Midbrain (tissue), 1 donor: ENCODE measurements around the gene COX17.

Experiments
- DNase-seq: peaks from one replicate; lab custom pipeline; 2025; lab: John Stamatoyannopoulos, UW

Gene COX17

DNA sequence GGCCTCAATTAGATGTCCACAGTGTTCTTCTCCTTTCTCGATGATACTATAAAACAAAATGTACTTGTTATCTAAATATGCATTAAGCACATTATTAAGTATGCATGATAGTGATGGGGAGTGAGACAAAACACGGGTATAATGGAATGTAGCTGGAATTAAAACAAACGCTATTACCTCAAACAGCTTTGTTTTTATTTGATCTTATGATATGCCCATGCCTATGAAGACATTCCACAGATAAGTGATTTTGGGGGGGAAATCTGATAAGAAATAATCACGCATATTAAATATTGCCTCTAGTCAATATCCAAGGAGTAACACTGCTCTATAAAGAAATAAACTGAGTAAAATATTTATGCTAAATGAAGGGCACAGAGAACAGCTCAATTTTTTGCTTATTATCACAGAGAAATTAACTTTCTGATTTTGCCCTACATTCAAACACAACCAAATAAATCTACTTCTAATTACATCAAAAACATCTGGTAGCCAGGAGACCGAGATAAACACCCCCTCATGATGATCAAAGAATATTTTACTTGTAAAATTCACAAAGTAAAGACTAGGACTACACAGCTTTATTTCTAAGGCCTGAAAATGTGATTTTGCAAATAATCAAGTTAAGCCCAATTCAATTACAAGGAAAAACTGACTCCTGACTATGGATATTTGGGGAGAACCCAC, 1.9 kb downstream of the COX17 start:
- no peak for DNase-seq

DNA sequence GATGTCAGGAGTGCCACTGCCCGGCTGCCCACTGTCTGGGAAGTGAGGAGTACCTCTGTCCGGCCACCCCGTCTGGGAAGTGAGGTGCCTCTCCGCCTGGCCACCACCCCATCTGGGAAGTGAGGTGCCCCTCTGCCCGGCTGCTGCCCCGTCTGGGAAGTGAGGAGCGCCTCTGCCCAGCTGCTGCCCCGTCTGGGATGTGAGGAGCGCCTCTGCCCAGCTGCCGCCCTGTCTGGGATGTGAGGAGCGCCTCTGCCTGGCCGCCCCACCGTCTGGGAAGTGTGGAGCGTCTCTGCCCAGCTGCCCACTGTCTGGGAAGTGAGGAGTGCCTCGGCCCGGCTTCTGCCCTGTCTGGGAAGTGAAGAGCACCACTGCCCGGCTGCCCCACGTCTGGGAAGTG, 3.3 kb downstream of the COX17 start:
- no peak for DNase-seq

DNA sequence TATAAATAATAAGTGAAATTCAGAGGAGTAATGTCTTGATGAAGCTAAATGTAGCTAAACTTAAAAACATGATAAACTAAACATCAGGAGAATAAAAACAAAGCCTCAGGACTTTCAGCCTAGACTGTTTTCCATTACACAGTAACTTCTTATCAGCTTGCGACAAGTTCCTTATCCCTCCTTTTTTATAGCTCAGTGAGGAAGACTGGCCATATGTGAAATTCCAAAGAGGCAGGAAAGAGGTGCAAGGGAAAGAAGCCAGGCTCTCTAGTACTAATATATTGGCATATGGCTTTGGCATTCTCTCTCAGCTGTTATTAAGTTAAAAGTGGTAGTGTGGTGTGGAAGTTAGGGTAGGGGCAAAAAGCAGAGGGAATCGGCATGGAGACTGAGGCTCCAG, 4.4 kb downstream of the COX17 start:
- DNase-seq: no peak

DNA sequence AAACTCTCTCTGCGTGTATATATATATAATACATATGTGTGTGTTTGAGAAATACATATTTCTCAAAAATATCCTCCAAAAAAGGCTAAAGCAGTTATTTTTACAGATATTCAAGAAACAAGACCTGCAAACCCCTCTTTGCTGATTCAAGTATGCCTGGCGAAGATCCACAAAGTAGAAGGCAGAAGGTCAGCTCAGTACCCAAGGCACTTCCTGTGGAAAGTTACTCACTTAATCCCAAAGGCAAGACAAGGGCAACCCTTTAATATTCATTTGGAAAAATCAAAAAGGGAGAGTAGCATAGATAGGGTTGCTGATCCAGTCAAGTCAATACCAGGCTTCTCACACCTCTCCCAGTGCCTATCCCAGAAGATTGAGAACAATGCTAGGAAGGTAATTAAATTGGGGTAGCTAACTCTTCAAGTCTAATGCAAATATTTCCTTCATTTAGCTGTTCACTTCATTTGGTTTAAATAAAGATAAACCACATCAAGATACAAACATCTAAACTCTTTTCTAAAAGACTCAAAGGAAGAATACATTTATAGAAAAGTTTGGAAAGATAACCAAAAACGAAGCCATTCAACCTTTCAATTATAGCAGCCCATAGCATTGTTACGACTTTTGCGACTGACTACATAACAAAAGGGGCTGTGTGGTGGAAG, 7.2 kb downstream of the COX17 start:
- DNase-seq: no peak

DNA sequence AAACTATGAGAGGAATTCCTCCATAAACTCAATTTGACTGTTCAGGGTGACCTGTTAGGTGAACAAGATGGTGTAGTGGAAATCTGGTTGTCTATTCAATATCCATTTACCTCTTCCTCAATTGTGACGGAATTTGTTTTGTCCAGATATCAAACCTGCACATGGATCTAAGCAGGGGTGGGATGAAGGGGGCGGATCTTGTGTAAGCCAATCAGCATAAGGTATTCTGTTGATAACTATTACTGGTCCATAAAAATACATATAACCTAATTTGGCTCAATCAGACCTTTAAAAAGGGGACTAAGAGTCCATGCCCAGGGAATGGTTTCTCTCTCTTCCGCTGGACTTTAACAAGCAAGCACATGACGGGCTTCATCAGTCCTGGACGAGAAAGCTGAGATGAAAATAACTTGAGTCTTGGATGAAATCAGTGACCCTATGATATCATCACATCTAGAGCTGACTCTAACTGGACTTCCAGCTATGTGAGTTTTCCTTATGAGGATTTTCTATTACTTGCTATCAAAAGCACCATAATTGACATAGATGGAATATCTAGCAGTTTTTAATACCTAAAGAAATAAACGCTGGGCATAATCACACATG, 11.1 kb downstream of the COX17 start:
- DNase-seq: no peak

DNA sequence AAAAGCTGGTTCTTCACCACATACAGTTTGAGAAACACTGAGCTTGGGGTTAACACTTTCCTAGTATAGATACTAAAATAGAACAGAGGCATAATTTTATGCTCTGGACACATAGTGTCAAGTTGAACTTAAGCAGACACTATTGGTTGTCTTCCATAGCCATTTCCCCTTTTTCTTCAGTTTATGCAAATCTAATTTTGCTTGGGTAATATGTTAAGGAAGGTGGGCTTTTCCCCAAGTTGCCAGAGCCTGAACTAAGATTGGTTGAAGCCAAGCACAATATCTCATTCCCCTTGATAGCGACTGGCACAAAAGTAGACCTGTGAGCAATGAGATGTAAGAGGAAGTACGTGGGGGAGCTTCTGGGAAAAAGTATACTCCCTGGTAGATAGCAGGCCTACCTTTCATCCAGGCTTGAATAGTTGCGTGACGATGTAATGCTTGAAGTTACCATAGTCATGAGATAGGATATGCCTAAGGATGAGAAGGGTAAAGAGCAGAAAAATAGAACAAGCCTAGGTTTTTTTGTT, 12.3 kb downstream of the COX17 start:
- DNase-seq: no peak

DNA sequence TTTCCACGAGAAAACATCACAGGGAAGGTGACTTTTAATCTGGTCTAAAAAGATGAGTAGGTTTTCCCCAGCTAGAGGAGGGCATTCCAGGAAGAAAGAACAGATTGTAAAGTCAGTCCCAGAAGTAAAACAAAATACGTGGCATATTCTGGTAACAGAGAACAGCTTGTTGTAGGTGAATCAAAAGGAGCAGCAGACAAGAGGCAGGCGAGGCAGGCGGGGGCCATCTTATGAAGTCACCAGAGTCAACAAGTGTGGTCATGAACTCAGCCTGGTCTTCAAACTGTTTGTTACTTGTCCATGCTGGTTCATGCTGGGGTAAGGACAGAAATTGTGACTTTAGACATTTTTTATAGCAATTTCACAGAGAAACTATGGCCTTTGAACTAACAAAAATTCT, 12.8 kb downstream of the COX17 start:
- DNase-seq: no peak

DNA sequence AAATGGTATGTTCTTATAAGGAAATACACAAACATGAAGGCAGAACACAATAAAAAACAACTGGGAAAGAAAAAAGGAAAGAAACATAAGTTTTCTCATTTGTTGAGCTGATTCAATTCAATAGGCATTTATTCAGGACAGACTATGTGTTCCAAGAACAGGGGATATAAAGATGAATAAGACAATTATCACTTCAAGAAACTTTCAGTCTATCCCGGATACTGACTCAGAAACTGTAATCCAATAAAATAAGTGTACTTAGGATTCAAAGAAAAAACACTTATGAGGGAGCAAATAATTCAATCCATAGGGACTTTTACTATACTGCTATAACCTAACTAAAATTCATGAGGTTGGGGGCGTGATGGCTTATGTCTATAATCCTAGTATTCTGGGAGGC, 13.3 kb downstream of the COX17 start:
- no peak for DNase-seq

DNA sequence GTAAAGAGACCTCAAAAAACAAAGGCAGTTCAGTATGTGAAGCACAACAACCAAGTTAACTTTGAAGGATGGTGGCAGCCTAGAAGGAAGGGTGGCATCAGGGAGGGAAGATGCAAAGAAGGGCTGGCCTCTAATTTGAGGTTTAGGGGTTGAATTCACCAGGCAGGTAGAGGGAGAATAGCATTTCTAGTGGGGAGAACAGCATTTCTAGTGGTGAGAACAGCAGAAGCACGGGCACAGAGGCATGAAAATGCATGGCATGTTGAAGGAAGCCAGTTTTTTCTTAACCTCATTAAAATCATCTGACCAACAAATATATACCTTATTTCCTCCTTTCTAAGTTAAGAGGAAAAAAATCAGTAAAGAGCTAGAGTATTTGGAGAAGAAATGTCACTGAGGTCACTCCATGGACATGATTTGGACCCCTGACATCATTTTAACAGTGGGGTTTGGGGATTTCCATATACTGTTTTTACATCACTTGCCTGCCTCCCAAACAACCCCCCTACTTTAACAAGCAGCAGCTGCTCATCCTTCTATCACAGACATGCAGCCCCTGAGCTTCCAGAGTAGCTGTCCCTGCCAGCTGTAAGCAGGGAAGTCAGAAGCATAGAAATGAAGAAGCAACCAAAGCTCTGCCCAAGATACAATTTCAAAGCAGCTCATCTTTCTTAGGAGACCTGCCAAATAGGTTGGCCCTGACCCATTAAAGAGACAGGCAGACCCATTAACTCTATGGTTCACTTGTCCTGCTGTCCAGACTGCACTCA, 14.4 kb downstream of the COX17 start:
- no peak for DNase-seq

DNA sequence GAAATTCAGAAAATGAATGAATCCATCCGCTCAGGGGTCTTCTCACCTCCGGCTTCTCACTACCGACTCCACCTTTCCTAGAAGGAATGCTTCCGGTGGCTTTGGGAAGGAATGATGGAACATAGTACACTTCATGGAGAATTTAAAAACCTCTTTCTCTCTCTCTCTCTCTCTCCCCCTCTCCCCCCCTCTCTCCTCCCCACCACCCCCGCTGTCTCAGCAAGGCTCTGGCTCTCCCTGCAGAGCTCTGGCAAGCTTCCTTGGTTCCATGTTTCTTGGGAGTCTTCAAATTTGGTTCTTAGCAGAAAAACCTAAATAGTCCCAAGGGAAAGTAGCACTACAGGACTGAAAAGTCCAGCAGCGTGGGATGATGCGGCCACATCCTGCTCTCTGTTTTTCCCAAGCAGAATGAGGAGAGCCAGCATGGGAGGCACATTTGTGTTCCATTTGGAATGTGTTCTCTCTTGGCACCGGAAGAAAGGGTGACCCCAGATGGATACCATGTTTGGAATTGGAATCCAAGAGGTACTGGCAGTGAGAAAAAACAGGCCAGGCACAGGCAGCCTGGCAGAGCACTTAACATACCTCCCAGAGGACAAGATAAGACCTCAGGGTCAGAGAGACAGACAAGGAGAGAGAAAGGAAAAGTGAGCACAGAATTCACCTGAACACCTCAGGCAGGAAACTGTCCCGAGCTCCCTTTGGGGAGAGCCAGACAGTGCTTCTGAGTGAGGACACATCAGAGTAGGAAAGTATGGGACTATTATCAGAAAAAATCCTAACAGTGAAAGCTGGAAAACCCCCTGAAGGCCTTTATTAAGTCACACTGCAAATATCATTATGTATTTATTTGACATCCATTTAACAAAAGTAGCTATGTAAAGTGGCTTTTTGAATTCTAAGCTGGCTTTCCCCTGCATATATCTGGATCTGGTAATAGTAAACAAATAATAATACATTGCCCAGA, 16.4 kb downstream of the COX17 start, which contains the start of gene POPDC2:
Gene POPDC2, minus strand, starts transcription at position 116 of the 967 bp plus-strand sequence. CDS start 166 bp downstream, outside the sequence.
- DNase-seq: no peak

DNA sequence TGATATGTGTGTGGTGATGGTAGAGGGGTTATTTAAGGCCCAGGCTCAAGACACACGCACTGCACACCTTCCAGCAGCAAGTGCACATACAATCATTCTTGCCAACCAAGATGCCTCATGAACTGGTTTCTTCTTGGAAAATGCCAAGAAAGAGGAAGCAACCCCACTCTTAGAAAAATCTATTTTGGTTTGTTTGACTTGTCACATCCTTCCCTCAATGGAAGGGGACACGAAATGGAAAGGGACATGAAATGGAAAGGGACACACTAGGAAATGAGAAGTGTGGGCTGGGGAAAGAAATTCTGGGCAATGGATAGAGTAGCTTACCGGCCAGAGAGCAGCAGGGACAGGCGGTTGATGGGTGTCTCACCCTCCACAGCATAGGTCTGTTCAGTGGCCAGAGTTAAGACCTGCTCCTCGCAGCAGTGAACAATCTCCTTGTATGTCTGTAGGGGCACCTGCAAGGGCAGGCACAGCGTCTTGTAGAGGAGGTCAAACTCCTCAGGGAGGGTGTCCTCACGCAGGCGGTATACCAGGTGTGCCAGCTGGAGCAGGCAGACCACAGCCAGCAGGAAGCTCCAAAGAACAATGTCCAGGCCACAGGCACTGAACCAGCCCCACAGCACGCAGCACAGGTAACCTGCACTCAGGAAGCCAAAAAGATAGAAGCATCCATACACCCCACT, 17.5 kb downstream of the COX17 start:
- no peak for DNase-seq

DNA sequence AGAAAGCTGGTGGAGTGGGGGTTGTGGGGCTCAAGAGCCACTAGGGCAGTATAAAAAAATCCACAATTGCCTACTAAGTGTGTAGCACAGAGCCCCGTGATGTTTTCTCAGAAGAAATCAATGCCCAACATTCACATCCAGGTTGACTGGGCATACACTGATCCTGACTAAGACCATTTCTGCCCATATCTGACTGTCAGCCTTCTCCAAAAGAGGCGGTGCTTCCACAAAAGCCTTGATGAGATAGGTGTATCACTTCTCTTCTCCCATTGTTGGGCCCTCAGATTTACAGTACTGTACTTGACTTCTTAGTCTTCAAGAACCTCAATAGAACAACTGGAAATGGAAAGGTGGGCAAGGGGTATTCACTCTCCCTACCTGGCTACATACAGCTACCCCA, 18.2 kb downstream of the COX17 start:
- DNase-seq: no peak

DNA sequence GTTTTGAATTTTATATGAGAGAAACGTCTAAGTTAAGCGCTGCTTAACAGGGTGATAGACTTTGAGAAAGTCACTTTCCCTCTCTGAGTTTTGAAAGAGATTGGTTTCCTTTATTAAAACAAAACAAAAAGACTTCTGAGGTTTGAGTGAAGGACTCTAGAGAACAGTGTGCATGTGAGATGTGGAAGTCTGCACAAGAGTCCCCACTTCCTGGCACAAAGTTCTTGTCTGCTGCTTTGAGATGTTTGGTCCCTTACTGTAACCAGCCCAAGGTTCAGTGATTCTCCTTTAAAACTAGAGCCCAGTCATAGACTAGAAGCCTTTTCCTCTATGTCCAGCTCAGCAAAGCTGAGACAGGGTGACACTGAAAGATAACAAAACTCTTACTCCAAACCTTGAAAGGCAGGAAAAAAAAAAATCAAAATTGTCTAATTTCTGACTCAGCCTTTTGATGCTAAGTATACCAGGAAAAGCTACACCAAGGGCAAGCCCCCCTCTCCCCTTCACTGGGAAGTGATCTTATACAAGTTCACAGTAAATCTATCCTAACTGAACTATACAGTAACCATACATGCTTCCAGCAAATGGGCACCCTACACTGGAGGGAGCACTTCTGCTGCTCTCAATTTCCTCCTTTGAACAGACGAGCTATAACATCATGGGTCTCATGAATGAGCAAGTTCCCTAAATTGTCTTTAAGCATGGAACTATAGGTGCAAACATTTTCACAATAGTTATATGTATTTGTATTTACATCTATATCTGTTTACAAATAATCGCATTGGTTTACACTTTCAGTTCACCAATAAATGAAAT, 19.1 kb downstream of the COX17 start:
- no peak for DNase-seq

DNA sequence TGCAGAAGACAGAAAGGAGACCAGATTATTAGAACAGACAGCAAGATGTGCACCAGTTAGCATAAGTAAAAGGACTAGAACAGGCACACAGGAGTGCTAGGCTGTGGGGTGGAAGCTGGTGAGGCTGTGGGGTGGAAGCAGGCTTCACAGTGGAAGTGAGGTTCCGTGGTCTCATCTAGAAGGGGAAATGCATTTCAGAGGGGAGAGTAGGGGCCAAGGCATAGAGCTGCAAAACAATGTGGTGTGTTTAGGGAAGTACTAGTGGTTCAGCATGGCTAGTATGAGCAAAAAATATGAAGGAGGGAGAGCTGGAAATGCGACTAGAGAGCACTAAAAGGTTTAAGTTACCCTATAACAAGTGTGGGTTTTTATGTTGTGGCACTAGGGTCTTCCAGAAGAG, 23.3 kb downstream of the COX17 start:
- DNase-seq: no peak

DNA sequence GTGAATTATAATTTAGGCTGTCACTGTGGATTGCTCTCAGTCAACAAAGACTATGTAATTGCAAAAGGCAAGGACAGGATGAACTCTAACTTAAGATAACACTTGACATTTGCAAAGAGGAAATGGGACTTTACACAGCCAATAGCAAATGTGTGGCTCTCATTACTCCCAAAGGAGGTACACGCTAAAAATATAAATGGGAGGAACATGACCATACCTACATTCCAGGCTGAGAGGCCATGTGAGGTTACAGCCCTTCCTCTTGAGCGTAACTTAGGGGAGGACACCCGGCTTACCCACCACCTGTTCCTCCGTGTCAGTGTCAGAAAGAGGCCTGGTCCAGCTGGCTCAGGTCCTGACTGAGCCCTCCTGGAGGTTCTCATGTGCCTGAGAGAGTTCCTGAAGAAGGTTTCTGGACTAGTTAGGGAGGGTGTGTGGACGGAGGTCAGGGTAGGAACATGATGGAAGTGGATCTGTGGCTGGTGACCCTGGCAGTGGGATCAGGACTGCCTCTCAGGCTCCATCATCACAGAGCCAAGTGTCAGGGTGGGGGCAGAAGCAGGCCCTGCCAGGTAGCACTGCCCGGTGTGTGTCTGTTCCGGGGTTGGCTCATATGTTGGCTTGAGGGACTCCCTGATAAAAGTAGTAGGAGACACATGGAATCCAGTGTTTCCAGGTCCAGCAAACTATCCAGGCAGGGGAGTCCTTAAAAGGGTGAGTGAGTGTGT, 24.7 kb downstream of the COX17 start:
- DNase-seq: no peak

DNA sequence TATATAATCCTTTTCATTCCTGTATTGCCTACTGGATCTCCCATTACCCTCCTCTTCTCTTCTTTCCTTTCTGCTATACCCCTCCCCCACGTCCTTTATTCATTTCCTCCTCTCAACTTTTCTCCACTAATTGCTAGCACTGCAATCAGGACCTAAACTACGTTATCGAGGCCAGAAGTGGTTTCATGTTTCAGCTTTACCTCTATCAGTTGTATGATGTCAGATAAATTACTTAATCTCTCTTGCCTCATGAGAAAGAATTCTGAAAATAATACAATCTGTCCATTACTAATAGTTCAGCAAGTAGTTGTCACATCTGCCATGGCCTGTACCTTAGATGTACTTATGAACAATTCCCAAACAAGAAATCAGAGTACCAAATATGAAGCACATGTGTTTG, 27.4 kb downstream of the COX17 start:
- no peak for DNase-seq

DNA sequence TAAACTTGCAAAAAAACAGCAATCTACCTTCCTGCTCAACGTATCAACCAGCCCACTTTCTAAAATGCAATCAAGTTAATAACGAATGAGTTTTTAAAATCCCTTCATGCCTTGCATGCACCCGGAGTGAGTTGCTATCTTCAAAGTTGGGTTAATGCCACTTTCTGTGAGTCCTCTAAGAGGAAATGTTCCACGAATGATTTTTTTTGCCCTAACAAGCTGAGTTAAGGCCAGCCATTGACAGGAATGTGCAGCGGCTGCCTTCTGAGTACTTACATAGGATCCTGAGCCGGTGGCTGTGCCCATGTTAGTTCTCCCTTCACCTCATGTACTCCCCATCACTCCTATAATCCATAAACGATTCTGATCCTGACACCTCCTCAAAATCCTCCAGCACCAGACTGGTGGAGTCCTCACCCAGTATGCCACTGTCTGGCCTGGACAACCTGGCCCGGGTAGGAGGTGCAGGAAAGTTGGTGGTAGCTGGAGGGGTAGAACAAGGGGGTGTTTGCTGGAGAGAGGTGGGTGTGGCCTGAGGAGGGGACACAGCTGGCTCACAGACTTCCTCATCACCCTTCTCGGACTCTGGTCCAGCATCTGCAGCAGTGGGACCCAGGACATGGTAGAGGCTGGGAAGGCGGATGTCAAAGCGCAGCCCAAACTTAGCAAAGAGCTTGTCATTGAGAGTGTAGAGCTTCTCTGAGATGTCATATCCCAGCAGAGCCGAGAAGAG, 29.2 kb downstream of the COX17 start:
- DNase-seq: no peak

DNA sequence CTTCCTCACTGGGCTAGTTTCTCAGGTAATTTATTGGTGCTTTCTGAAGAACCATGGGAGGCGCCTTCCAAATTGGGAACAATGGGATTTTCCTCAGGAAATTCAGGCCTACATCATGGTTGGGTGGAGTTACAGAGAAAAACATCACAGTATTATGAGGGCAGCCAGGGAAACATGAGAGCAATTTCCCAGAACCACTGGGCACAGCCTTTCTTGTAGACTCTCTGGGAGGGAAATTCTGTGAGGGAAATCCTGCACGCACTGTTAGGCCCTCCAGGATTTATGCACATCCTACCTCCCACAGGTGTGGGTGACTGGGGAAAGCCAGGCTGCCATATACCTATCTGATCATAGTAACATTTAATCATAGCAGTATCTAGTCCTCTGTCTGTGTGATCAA, 30.0 kb downstream of the COX17 start:
- DNase-seq: no peak
